Esophagus squamous epithelium (tissue), 5 donors: ENCODE measurements around the gene NUDT16. TPM values are rescaled to one million over a fixed set of nuclear protein-coding genes. Genes with fewer than 3 reads are reported as not detected.

Source experiments
- DNase-seq: peaks from one replicate; lab custom pipeline; 2025; lab: John Stamatoyannopoulos, UW
- H3K27ac ChIP-seq, 4 donors: fragments of 200-600 bp; sonication (generic); one replicate each; pipeline ENCODE4 v1.5.1; 2016 to 2019; ENCODE audit warnings: mild to moderate bottlenecking in 1 of 4
- H3K27me3 ChIP-seq, 4 donors: fragments of 200-600 bp; sonication (generic); 1 replicate in 3 of 4; 2 replicates in 1 of 4; pipeline versions ENCODE4 v1.5.1 to v1.6.0; 2017 to 2021; ENCODE audit warnings: antibody characterized with exemption in 1 of 4
- H3K36me3 ChIP-seq, 3 donors: fragments of 200-600 bp; sonication (generic); one replicate each; pipeline ENCODE4 v1.5.1; 2016 to 2019
- H3K4me1 ChIP-seq, 3 donors: fragments of 200-600 bp; sonication (generic); one replicate each; pipeline ENCODE4 v1.5.1; 2017 to 2019
- H3K4me3 ChIP-seq, 4 donors: fragments of 200-600 bp; sonication (generic); 1 replicate in 3 of 4; 2 replicates in 1 of 4; pipeline ENCODE4 v1.5.1; 2016 to 2019; ENCODE audit warnings: mild to moderate bottlenecking in 2 of 4, moderate library complexity in 1 of 4
- H3K9me3 ChIP-seq, 3 donors: fragments of 200-600 bp; sonication (generic); one replicate each; pipeline ENCODE4 v1.5.1; 2016 to 2019
- POLR2A ChIP-seq, 4 donors: fragments of 450-650 bp; IDR thresholded peaks; one replicate each; pipeline ENCODE4 v1.6.1; 2017; ENCODE audit warnings: antibody characterized with exemption in 4 of 4, mild to moderate bottlenecking in 4 of 4, moderate library complexity in 3 of 4
- WGBS, 2 donors: methylation state at CpG; one replicate each; pipeline ENCODE4 v1.1.5; 2018; 5-methylcytosine and 5-hydroxymethylcytosine counted together
- intact Hi-C: fragments of 100-400 bp; cut with DNase I; formaldehyde crosslinking; loops from one replicate; pipeline ENCODE4 v1.15.0; 2022
- total RNA-seq, 4 donors: library from RNA; depleted of rRNA; stranded (reverse); fragments of >200 nt; gene quantifications; one replicate each; pipeline ENCODE4 v1.1.0, GENCODE V29; 2016
- TF ChIP-seq, protein P1 (sequence below), 6 experiments: fragments of 450-650 bp in 4 of 6; fragments of 200-600 bp in 2 of 6; sonication (generic) in 2 of 6; IDR thresholded peaks; one replicate each; pipeline ENCODE4 v1.5.1; 2016 to 2019; ENCODE audit warnings: antibody characterized with exemption in 6 of 6, mild to moderate bottlenecking in 4 of 6, moderate library complexity in 4 of 6
- donor health status: DM: yes; HTN: yes; CAD: no.

The NUDT16 gene
- total RNA-seq, 4 donors from 2014 or later, result 5.5 to 29.0 (median 7.8) TPM

DNA sequence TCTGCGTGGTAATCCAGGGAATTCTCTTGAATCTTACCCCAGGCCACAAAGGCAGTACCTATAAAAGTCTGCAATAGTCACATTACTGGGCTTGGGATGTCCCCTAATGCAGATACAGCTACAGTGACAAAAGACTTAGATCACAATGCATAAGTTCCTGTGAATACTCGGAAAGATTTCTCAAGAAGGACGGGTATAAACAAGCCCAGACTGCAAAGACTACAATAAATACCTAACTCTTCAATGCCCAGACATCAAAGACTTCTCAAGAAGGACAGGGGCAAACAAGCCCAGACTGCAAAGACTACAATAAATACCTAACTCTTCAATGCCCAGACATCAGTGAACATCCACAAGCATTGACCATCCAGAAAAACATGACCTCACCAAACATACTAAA, 50.9 kb downstream of the NUDT16 start:
- no peak for DNase-seq
- H3K4me1 ChIP-seq, result no peaks in the 10 kb centered on the region
- intact Hi-C loops, result no loop called here
- H3K9me3 ChIP-seq, result no peaks in the 10 kb centered on the region
- no peak overlapping the region for H3K27ac ChIP-seq
- no peaks in the 10 kb centered on the region for H3K36me3 ChIP-seq
- 31 to 38% methylated on average over 2 to 3 of the region's 3 CpGs for WGBS, 2 donors
- no peaks in the 10 kb centered on the region for H3K27me3 ChIP-seq
- H3K4me3 ChIP-seq, result no peak overlapping the region
- no peak for TF ChIP-seq POLR2A (IDR thresholded peaks at IDR 0.05)
- TF ChIP-seq, protein P1, sequence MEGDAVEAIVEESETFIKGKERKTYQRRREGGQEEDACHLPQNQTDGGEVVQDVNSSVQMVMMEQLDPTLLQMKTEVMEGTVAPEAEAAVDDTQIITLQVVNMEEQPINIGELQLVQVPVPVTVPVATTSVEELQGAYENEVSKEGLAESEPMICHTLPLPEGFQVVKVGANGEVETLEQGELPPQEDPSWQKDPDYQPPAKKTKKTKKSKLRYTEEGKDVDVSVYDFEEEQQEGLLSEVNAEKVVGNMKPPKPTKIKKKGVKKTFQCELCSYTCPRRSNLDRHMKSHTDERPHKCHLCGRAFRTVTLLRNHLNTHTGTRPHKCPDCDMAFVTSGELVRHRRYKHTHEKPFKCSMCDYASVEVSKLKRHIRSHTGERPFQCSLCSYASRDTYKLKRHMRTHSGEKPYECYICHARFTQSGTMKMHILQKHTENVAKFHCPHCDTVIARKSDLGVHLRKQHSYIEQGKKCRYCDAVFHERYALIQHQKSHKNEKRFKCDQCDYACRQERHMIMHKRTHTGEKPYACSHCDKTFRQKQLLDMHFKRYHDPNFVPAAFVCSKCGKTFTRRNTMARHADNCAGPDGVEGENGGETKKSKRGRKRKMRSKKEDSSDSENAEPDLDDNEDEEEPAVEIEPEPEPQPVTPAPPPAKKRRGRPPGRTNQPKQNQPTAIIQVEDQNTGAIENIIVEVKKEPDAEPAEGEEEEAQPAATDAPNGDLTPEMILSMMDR (IDR thresholded peaks at IDR 0.05), result no peak

DNA sequence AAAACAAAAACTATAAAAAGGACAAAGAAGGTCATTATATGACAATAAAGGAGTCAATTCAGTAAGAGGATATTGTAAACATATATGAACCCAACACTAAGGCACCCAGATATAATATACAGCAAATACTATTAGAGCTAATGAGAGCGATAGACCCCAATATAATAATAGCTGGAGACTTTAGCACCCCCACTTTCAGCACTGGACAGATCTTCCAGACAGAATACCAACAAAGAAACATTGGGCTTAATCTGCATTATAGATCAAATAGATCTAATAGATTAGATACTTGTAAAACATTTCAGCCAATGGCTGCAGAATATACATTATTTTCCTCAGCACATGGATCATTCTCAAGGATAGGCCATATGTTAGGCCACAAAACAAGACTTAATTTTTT, 53.4 kb downstream of the NUDT16 start:
- H3K9me3 ChIP-seq, result no peaks in the 10 kb centered on the region
- WGBS, 2 donors, result 91 to 96% methylated on average over 1 of the region's 1 CpG
- no peak for TF ChIP-seq POLR2A (IDR thresholded peaks at IDR 0.05)
- TF ChIP-seq, protein P1 (IDR thresholded peaks at IDR 0.05), result no peak
- no peaks in the 10 kb centered on the region for H3K27me3 ChIP-seq
- DNase-seq, result no peak
- H3K4me1 ChIP-seq, result no peaks in the 10 kb centered on the region
- no peak overlapping the region for H3K4me3 ChIP-seq
- no peaks in the 10 kb centered on the region for H3K36me3 ChIP-seq
- intact Hi-C loops, result no loop called here
- H3K27ac ChIP-seq, result no peak overlapping the region

Other genes starting within 250 kb of the NUDT16 start
- gene MRPL3, start 121.2 kb downstream of the NUDT16 start, total RNA-seq, result 100 to 1,000 TPM in 3 of 4 donors, 10 to 100 TPM in 1; 45.6 to 125 (median 104) TPM